ENCODE results near the gene HRC. TPM values are rescaled to one million over a fixed set of nuclear protein-coding genes. Genes with fewer than 3 reads are reported as not detected.
A peak's percentile ranks its signal among the peaks of the same experiment; 100 is the strongest.
"Not testable (repeated sequence)": the region's sequence is repeated elsewhere in the genome, so short reads cannot be mapped to it uniquely, and the experiment has no call there.

The HRC gene
- total RNA-seq, 6 experiments from 2014 or later, result not detected

DNA sequence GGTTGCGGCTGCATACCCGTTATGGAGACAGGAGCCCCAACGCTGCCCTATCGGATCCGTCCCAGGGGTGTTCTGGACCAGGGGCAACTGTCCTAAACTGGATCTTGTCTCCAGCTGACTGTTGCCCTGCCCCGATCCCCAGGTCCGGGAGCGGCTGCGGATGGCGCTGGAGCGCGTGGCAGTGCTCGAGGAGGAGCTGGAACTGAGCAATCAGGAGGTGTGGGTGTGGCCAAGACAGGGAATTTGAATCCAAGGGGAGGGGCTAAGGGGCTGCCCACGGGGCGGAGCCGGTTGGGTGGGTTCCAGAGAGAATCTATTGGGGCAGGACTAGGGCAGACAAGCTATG lies 26.0 kb downstream of the HRC start:
- H3K27me3 Mint-ChIP-seq (ENCODE audit: insufficient read depth), result peaks cover 6% of the 10 kb centered on the region
- H3K4me1 Mint-ChIP-seq (ENCODE audit: low read depth), result peaks cover 10% of the 10 kb centered on the region
- TF ChIP-seq CTCF (IDR thresholded peaks at IDR 0.05), result no peak
- H3K9me3 Mint-ChIP-seq, result no peaks in the 10 kb centered on the region
- no peak overlapping the region for H3K27ac Mint-ChIP-seq
- H3K36me3 Mint-ChIP-seq (ENCODE audit: low read depth), result no peaks in the 10 kb centered on the region
- DNase-seq, result no peak
- no peak overlapping the region for H3K4me3 Mint-ChIP-seq

GRCh38 chr19:49128545-49129237 lies 26.5 kb downstream of the HRC start:
- Mint-ChIP-seq H3K27me3 (ENCODE audit: insufficient read depth) (peaks cover 6% of the 10 kb centered on the region), H3K9me3 (no peaks in the 10 kb centered on the region), H3K4me3 (peak overlapping the region; percentile 85), H3K27ac (no peak overlapping the region), H3K4me1 (ENCODE audit: low read depth) (peaks cover 10% of the 10 kb centered on the region), H3K36me3 (ENCODE audit: low read depth) (no peaks in the 10 kb centered on the region)
- DNase-seq, result no peak
- no peak for TF ChIP-seq CTCF (IDR thresholded peaks at IDR 0.05)

- Mint-ChIP-seq H3K27me3 (ENCODE audit: insufficient read depth) (peaks cover 10% of the 10 kb centered on the region), H3K4me3 (peak overlapping the region; percentile 85)
Measured at GRCh38 chr19:49127674-49128544, 27.3 kb downstream of the HRC start.

DNA sequence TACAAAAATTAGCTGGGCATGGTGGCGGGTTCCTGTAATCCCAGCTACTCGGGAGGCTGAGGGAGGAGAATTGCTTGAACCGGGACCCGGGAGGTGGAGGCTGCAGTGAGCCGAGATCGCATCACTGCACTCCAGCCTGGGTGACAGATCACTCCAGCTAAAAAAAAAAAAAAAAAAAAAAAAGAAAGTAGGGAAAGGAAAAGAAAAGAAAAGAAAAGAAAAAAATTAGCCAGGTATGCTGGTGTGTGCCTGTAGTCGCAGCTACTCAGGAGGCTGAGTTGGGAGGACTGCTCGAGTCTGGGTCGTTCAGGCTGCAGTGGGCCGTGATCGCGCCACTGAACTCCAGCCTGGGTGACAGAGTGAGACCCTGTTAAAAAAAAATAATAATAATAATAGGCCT lies 28.0 kb downstream of the HRC start:
- DNase-seq; H3K4me3 Mint-ChIP-seq; H3K36me3 Mint-ChIP-seq (ENCODE audit: low read depth); H3K27ac Mint-ChIP-seq; H3K9me3 Mint-ChIP-seq: not testable (repeated sequence)
- peaks cover 10% of the 10 kb centered on the region for H3K4me1 Mint-ChIP-seq (ENCODE audit: low read depth)
- peaks cover 10% of the 10 kb centered on the region for H3K27me3 Mint-ChIP-seq (ENCODE audit: insufficient read depth)

More at GRCh38 chr19:49127674-49128544, 27.3 kb downstream of the HRC start:
- peak overlapping the region; percentile 51; the same call in 1 of the 2 replicates for H3K27ac Mint-ChIP-seq
- no peaks in the 10 kb centered on the region for H3K9me3 Mint-ChIP-seq
- peak; percentile 94 for DNase-seq
- H3K36me3 Mint-ChIP-seq (ENCODE audit: low read depth), result no peaks in the 10 kb centered on the region
- TF ChIP-seq CTCF (IDR thresholded peaks at IDR 0.05), result no peak; the same call in 1 of the 2 replicates
- H3K4me1 Mint-ChIP-seq (ENCODE audit: low read depth), result peaks cover 10% of the 10 kb centered on the region

DNA sequence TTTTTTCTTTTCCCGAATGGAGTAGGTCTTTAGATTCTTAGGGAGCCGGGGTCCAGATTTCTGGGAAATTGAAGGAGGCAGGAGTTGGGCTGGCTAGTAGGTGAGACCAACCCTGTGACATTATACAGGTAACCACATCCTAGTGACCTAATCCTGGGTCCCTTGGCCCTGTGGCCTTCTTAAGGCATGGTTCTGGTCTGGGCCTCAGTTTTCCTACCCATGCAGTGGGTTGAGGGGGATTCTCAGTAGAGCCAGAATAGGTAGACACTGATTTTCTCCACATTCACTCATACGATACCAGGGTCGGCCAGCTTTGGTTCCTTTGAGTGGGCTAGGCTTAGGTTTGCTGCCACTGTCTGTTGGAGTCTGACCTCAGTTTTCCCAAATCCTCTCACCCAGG lies 28.6 kb downstream of the HRC start:
- Mint-ChIP-seq H3K27ac (no peak overlapping the region), H3K4me3 (no peak overlapping the region), H3K27me3 (ENCODE audit: insufficient read depth) (peaks cover 10% of the 10 kb centered on the region), H3K9me3 (no peaks in the 10 kb centered on the region), H3K4me1 (ENCODE audit: low read depth) (peaks cover 10% of the 10 kb centered on the region), H3K36me3 (ENCODE audit: low read depth) (no peaks in the 10 kb centered on the region)
- TF ChIP-seq CTCF (IDR thresholded peaks at IDR 0.05), result no peak
- no peak for DNase-seq
